ENCODE results near the gene KANK2. TPM values are rescaled to one million over a fixed set of nuclear protein-coding genes. Genes with fewer than 3 reads are reported as not detected.
A peak's percentile ranks its signal among the peaks of the same experiment; 100 is the strongest.

Gene KANK2
- total and polyA plus RNA-seq, 2 donors (not counting 1 experiment from before 2014, with no cell fraction given) = 192 to 511 TPM

- H3K4me2 ChIP-seq (ENCODE audit: extremely low read depth, insufficient read depth, low read length) = no peak overlapping the region
- no peak overlapping the region for H3K9ac ChIP-seq (ENCODE audit: insufficient read depth, low read length)
- DNase-seq (ENCODE audit: low read depth in 2 of 2) = no peak
- no peak overlapping the region for H3K27ac ChIP-seq (ENCODE audit: insufficient read depth, low read length)
- H3K9me3 ChIP-seq (ENCODE audit: control insufficient read depth, insufficient read depth, low read depth, low read length) = no peaks in the 10 kb centered on the region
- no peaks in the 10 kb centered on the region for H3K36me3 ChIP-seq (ENCODE audit: control insufficient read depth, insufficient read depth, low read length)
- no peaks in the 10 kb centered on the region for H3K79me2 ChIP-seq (ENCODE audit: control insufficient read depth, insufficient read depth, low read length)
- H3K4me3 ChIP-seq (replicated peaks in 1 of 4; ENCODE audit: control extremely low read depth in 1 of 4, insufficient read depth in 1 of 4, low read depth in 3 of 4, low read length in 4 of 4) = no peak overlapping the region
- TF ChIP-seq EZH2 (IDR thresholded peaks at IDR 0.05; ENCODE audit: low read length, missing control alignments) (no peak), CTCF (conservative IDR thresholded peaks at IDR 0.05 in 1 of 2, IDR thresholded peaks at IDR 0.05 in 1 of 2; ENCODE audit: low read depth in 1 of 2, low read length in 2 of 2) (no peak)
- H3K4me1 ChIP-seq (ENCODE audit: control insufficient read depth, extremely low read depth, insufficient read depth, low read length) = peaks cover 24% of the 10 kb centered on the region
- no peaks in the 10 kb centered on the region for H4K20me1 ChIP-seq (ENCODE audit: control insufficient read depth, extremely low read depth, insufficient read depth, low read length)
- no peak overlapping the region for H2AFZ ChIP-seq (ENCODE audit: low read length)
- no peaks in the 10 kb centered on the region for H3K27me3 ChIP-seq (ENCODE audit: control insufficient read depth, insufficient read depth, low read length)
Observed at GRCh38 chr19:11204076-11204602, 6.8 kb upstream of the KANK2 start.

- Histone ChIP-seq H3K4me3 (replicated peaks in 1 of 4; ENCODE audit: control extremely low read depth in 1 of 4, insufficient read depth in 1 of 4, low read depth in 3 of 4, low read length in 4 of 4) (no peak overlapping the region), H3K79me2 (ENCODE audit: control insufficient read depth, insufficient read depth, low read length) (no peaks in the 10 kb centered on the region), H3K4me1 (ENCODE audit: control insufficient read depth, extremely low read depth, insufficient read depth, low read length) (peaks cover 24% of the 10 kb centered on the region), H3K4me2 (ENCODE audit: extremely low read depth, insufficient read depth, low read length) (peak overlapping the region; percentile 59), H2AFZ (ENCODE audit: low read length) (peak overlapping the region; percentile 23), H3K27me3 (ENCODE audit: control insufficient read depth, insufficient read depth, low read length) (no peaks in the 10 kb centered on the region), H3K27ac (ENCODE audit: insufficient read depth, low read length) (peak overlapping the region; percentile 85), H3K9ac (ENCODE audit: insufficient read depth, low read length) (peak overlapping the region; percentile 53), H4K20me1 (ENCODE audit: control insufficient read depth, extremely low read depth, insufficient read depth, low read length) (no peaks in the 10 kb centered on the region), H3K9me3 (ENCODE audit: control insufficient read depth, insufficient read depth, low read depth, low read length) (no peaks in the 10 kb centered on the region), H3K36me3 (ENCODE audit: control insufficient read depth, insufficient read depth, low read length) (no peaks in the 10 kb centered on the region)
- TF ChIP-seq EZH2 (IDR thresholded peaks at IDR 0.05; ENCODE audit: low read length, missing control alignments) (no peak), CTCF (conservative IDR thresholded peaks at IDR 0.05 in 1 of 2, IDR thresholded peaks at IDR 0.05 in 1 of 2; ENCODE audit: low read depth in 1 of 2, low read length in 2 of 2) (peak; percentile 79 to 87)
- peak; percentile 77 to 97 for DNase-seq (ENCODE audit: low read depth in 2 of 2)
Observed at GRCh38 chr19:11203194-11204075, 6.1 kb upstream of the KANK2 start.

GRCh38 chr19:11202488-11203193 lies 5.3 kb upstream of the KANK2 start:
- Histone ChIP-seq H3K36me3 (ENCODE audit: control insufficient read depth, insufficient read depth, low read length) (no peaks in the 10 kb centered on the region), H3K4me1 (ENCODE audit: control insufficient read depth, extremely low read depth, insufficient read depth, low read length) (peaks cover 24% of the 10 kb centered on the region), H3K9ac (ENCODE audit: insufficient read depth, low read length) (peak overlapping the region; percentile 53), H3K9me3 (ENCODE audit: control insufficient read depth, insufficient read depth, low read depth, low read length) (no peaks in the 10 kb centered on the region), H3K27me3 (ENCODE audit: control insufficient read depth, insufficient read depth, low read length) (no peaks in the 10 kb centered on the region), H3K79me2 (ENCODE audit: control insufficient read depth, insufficient read depth, low read length) (no peaks in the 10 kb centered on the region), H3K4me3 (replicated peaks in 1 of 4; ENCODE audit: control extremely low read depth in 1 of 4, insufficient read depth in 1 of 4, low read depth in 3 of 4, low read length in 4 of 4) (no peak overlapping the region), H2AFZ (ENCODE audit: low read length) (no peak overlapping the region), H3K27ac (ENCODE audit: insufficient read depth, low read length) (peak overlapping the region; percentile 85), H3K4me2 (ENCODE audit: extremely low read depth, insufficient read depth, low read length) (peak overlapping the region; percentile 59), H4K20me1 (ENCODE audit: control insufficient read depth, extremely low read depth, insufficient read depth, low read length) (no peaks in the 10 kb centered on the region)
- DNase-seq (ENCODE audit: low read depth in 2 of 2) = no peak
- no peak for TF ChIP-seq CTCF (conservative IDR thresholded peaks at IDR 0.05 in 1 of 2, IDR thresholded peaks at IDR 0.05 in 1 of 2; ENCODE audit: low read depth in 1 of 2, low read length in 2 of 2)
- TF ChIP-seq EZH2 (IDR thresholded peaks at IDR 0.05; ENCODE audit: low read length, missing control alignments) = no peak
